Stimulated activated CD4-positive, alpha-beta T cell treated with anti-CD3 and anti-CD28 coated beads, Interleukin-2, amount 100 ng/mL, for 48 hours (primary cell): Measurements from ENCODE around the gene ZCCHC12.

Source experiments
- DNase-seq, 2 donors: peaks; one replicate each; pipeline ENCODE4 v3.0.0-alpha.2; 2020

ZCCHC12 gene

GRCh38 chrX:118872102-118872566 lies 48.5 kb downstream of the ZCCHC12 start:
- no peak for DNase-seq
